ENCODE measurements around the gene ISYNA1. TPM values are rescaled to one million over a fixed set of nuclear protein-coding genes. Genes with fewer than 3 reads are reported as not detected.
A peak's percentile ranks its signal among the peaks of the same experiment; 100 is the strongest.

The ISYNA1 gene
- total RNA-seq, 1 donor from 2014 or later, result 208 TPM

GRCh38 chr19:18423258-18424020, 14.5 kb downstream of the ISYNA1 start:
- peaks cover 41% of the 10 kb centered on the region for H3K4me1 Mint-ChIP-seq (ENCODE audit: low read depth)
- H3K36me3 Mint-ChIP-seq (ENCODE audit: low read depth), result no peaks in the 10 kb centered on the region
- H3K4me3 Mint-ChIP-seq (ENCODE audit: unreplicated experiment), result no peak overlapping the region
- TF ChIP-seq CTCF (IDR thresholded peaks at IDR 0.05), result no peak
- no peak for DNase-seq (ENCODE audit: low spot score)
- no peaks in the 10 kb centered on the region for H3K9me3 Mint-ChIP-seq (ENCODE audit: low read depth)
- no peaks in the 10 kb centered on the region for H3K27me3 Mint-ChIP-seq (ENCODE audit: low read depth)
- H3K27ac Mint-ChIP-seq (ENCODE audit: unreplicated experiment), result no peak overlapping the region

- DNase-seq (ENCODE audit: low spot score), result no peak
- Mint-ChIP-seq H3K4me3 (ENCODE audit: unreplicated experiment) (no peak overlapping the region), H3K9me3 (ENCODE audit: low read depth) (no peaks in the 10 kb centered on the region), H3K36me3 (ENCODE audit: low read depth) (no peaks in the 10 kb centered on the region), H3K4me1 (ENCODE audit: low read depth) (peaks cover 49% of the 10 kb centered on the region), H3K27me3 (ENCODE audit: low read depth) (no peaks in the 10 kb centered on the region), H3K27ac (ENCODE audit: unreplicated experiment) (no peak overlapping the region)
- TF ChIP-seq CTCF (IDR thresholded peaks at IDR 0.05), result no peak
These were observed 15.3 kb downstream of the ISYNA1 start for GRCh38 chr19:18422530-18423191.

GRCh38 chr19:18421371-18421959, 16.5 kb downstream of the ISYNA1 start:
- peak overlapping the region; percentile 65 for H3K27ac Mint-ChIP-seq (ENCODE audit: unreplicated experiment)

GRCh38 chr19:18420930-18421329, 17.0 kb downstream of the ISYNA1 start:
- no peak for TF ChIP-seq CTCF (IDR thresholded peaks at IDR 0.05)
- no peaks in the 10 kb centered on the region for H3K36me3 Mint-ChIP-seq (ENCODE audit: low read depth)
- no peaks in the 10 kb centered on the region for H3K27me3 Mint-ChIP-seq (ENCODE audit: low read depth)
- H3K27ac Mint-ChIP-seq (ENCODE audit: unreplicated experiment), result peak overlapping the region; percentile 49
- peak overlapping the region; percentile 78 for H3K4me3 Mint-ChIP-seq (ENCODE audit: unreplicated experiment)
- peaks cover 56% of the 10 kb centered on the region for H3K4me1 Mint-ChIP-seq (ENCODE audit: low read depth)
- no peak for DNase-seq (ENCODE audit: low spot score)
- H3K9me3 Mint-ChIP-seq (ENCODE audit: low read depth), result no peaks in the 10 kb centered on the region

More at GRCh38 chr19:18421371-18421959, 16.5 kb downstream of the ISYNA1 start:
- TF ChIP-seq CTCF (IDR thresholded peaks at IDR 0.05), result no peak
- DNase-seq (ENCODE audit: low spot score), result no peak
- Mint-ChIP-seq H3K27me3 (ENCODE audit: low read depth) (no peaks in the 10 kb centered on the region), H3K4me3 (ENCODE audit: unreplicated experiment) (peak overlapping the region; percentile 13), H3K9me3 (ENCODE audit: low read depth) (no peaks in the 10 kb centered on the region), H3K36me3 (ENCODE audit: low read depth) (no peaks in the 10 kb centered on the region), H3K4me1 (ENCODE audit: low read depth) (peaks cover 54% of the 10 kb centered on the region)

GRCh38 chr19:18419699-18420460, 18.1 kb downstream of the ISYNA1 start:
- peak overlapping the region; percentile 45 for H3K27ac Mint-ChIP-seq (ENCODE audit: unreplicated experiment)
- H3K9me3 Mint-ChIP-seq (ENCODE audit: low read depth), result no peaks in the 10 kb centered on the region
- peak; percentile 81 for DNase-seq (ENCODE audit: low spot score)
- no peaks in the 10 kb centered on the region for H3K36me3 Mint-ChIP-seq (ENCODE audit: low read depth)
- peak; percentile 6 for TF ChIP-seq CTCF (IDR thresholded peaks at IDR 0.05)
- peaks cover 58% of the 10 kb centered on the region for H3K4me1 Mint-ChIP-seq (ENCODE audit: low read depth)
- H3K27me3 Mint-ChIP-seq (ENCODE audit: low read depth), result no peaks in the 10 kb centered on the region
- peak overlapping the region; percentile 78 for H3K4me3 Mint-ChIP-seq (ENCODE audit: unreplicated experiment)

All from chondrocyte (in vitro differentiated cells).